NCI-H526 treated with DMSO at 0.1 percent for 48 hours (cell line): ENCODE measurements around the gene GFOD2.

Source experiments
- DNase-seq: peaks from one replicate; lab custom pipeline; 2025; lab: John Stamatoyannopoulos, UW

Gene GFOD2

GRCh38 chr16:67672306-67672705 is 46.8 kb downstream of the GFOD2 start:
- no peak for DNase-seq

- no peak for DNase-seq
Measured at GRCh38 chr16:67669499-67670101, 49.5 kb downstream of the GFOD2 start.

- DNase-seq, result no peak
Measured at GRCh38 chr16:67668495-67669157, 50.5 kb downstream of the GFOD2 start.

GRCh38 chr16:67667817-67668494 is 51.2 kb downstream of the GFOD2 start:
- peak; percentile 77 for DNase-seq

GRCh38 chr16:67667453-67667816 is 51.7 kb downstream of the GFOD2 start:
- no peak for DNase-seq

GRCh38 chr16:67666559-67667452 is 52.3 kb downstream of the GFOD2 start, which contains the start of the genes C16orf86 and ENKD1:
Gene C16orf86 (plus strand): TSS chr16:67666814. CDS start chr16:67666971, 157 bp downstream.
Gene ENKD1 (minus strand): TSS chr16:67666750. CDS start chr16:67666442, 308 bp downstream.
- DNase-seq, result peak; percentile 62

- no peak for DNase-seq
Measured at GRCh38 chr16:67666032-67666551, 53.0 kb downstream of the GFOD2 start.

- no peak for DNase-seq
Measured at GRCh38 chr16:67665598-67665997, 53.5 kb downstream of the GFOD2 start.

GRCh38 chr16:67664871-67665270 is 54.2 kb downstream of the GFOD2 start:
- no peak for DNase-seq

GRCh38 chr16:67664258-67664657 is 54.9 kb downstream of the GFOD2 start:
- DNase-seq, result no peak

- DNase-seq, result no peak
Measured at GRCh38 chr16:67663877-67664222, 55.3 kb downstream of the GFOD2 start.

- DNase-seq, result no peak
Measured at GRCh38 chr16:67663151-67663876, 55.8 kb downstream of the GFOD2 start.

- DNase-seq, result no peak
Measured at GRCh38 chr16:67662653-67663010, 56.5 kb downstream of the GFOD2 start.

- no peak for DNase-seq
Measured at GRCh38 chr16:67661886-67662652, 57.0 kb downstream of the GFOD2 start.

GRCh38 chr16:67661101-67661761 is 57.9 kb downstream of the GFOD2 start:
- no peak for DNase-seq

- DNase-seq, result peak; percentile 80
Measured at GRCh38 chr16:67660564-67661028, 58.5 kb downstream of the GFOD2 start, which contains the start of gene PARD6A. Gene PARD6A (plus strand): TSS chr16:67660960. CDS start chr16:67661039, 79 bp downstream.

- DNase-seq, result peak; percentile 54
Measured at GRCh38 chr16:67659675-67660563, 59.2 kb downstream of the GFOD2 start, which contains the start of gene ACD. Gene ACD (minus strand): TSS chr16:67660260. CDS start chr16:67660220, 40 bp downstream.

GRCh38 chr16:67658849-67659674 is 60.1 kb downstream of the GFOD2 start:
- DNase-seq, result no peak
